ENCODE results near the gene P2RY12.

GRCh38 chr3:151351648-151352047, 32.9 kb downstream of the P2RY12 start:
- TF ChIP-seq, protein P1, sequence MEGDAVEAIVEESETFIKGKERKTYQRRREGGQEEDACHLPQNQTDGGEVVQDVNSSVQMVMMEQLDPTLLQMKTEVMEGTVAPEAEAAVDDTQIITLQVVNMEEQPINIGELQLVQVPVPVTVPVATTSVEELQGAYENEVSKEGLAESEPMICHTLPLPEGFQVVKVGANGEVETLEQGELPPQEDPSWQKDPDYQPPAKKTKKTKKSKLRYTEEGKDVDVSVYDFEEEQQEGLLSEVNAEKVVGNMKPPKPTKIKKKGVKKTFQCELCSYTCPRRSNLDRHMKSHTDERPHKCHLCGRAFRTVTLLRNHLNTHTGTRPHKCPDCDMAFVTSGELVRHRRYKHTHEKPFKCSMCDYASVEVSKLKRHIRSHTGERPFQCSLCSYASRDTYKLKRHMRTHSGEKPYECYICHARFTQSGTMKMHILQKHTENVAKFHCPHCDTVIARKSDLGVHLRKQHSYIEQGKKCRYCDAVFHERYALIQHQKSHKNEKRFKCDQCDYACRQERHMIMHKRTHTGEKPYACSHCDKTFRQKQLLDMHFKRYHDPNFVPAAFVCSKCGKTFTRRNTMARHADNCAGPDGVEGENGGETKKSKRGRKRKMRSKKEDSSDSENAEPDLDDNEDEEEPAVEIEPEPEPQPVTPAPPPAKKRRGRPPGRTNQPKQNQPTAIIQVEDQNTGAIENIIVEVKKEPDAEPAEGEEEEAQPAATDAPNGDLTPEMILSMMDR (IDR thresholded peaks at IDR 0.05) = no peak
- TF ChIP-seq POLR2A (IDR thresholded peaks at IDR 0.05) = no peak
- no peak for TF ChIP-seq EP300 (IDR thresholded peaks at IDR 0.05)

All from tibial nerve (tissue), 4 donors.